ENCODE measurements around the gene NFIA. TPM values are rescaled to one million over a fixed set of nuclear protein-coding genes. Genes with fewer than 3 reads are reported as not detected.
"Not testable (repeated sequence)": the region's sequence is repeated elsewhere in the genome, so short reads cannot be mapped to it uniquely, and the experiment has no call there.

The NFIA gene
- total RNA-seq, 1 donor from 2014 or later = 12.4 TPM

DNA sequence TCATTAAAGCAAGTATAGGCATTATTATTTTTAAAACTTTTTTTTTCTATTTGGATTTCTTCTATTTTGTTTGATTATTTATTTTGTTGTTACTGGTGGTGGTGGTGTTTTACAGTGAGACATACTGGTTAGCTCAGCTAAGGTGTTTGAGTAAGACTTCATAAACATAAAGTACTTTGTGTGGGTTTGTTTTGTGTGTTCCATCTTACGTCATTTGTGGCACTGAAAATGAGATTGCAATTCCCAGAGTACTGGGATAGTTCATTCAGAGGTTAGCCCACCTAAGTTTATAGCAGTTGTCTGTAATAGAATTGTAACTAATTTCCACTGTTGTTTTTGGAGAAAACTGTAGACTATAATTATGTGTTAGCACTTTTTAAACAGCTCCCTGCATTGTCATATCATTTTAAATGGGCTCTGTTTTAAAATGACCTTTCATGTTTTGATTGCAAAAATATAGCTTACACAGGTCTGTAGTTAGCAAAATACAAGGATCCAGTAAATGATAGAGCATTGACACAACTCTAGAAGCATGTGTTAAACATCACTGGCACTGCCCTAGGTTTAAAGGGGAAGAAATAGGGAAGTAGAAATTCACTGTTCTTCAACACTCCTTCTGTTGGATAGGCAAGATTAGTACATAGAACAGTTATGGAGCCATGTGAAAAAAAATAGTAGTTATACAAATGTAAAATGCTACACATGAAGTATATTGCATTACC lies 171.7 kb downstream of the NFIA start:
- DNase-seq = no peak

- peak; percentile 41 for DNase-seq
These were observed 172.4 kb downstream of the NFIA start for GRCh38 chr1:61254634-61255357.

DNA sequence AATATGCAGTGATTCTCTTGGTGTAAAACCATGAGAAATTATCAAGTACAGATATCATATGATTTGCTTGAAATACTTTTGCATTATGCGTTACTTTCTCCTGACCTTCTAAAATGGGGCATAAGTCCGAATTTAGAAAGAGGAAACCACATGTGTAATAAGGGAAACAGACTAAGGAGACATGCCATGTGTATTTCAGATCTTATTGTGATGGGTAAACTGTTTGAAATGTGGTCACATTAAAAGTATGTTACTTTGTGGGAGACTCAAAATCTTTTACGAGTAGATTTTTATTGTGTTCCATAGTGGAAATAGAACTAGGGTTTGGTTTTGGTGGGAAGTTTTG lies 173.0 kb downstream of the NFIA start:
- DNase-seq = peak; percentile 40

GRCh38 chr1:61259379-61260148 lies 177.2 kb downstream of the NFIA start:
- no peak for DNase-seq

- DNase-seq = no peak
These were observed 177.8 kb downstream of the NFIA start for GRCh38 chr1:61260171-61260570.

DNA sequence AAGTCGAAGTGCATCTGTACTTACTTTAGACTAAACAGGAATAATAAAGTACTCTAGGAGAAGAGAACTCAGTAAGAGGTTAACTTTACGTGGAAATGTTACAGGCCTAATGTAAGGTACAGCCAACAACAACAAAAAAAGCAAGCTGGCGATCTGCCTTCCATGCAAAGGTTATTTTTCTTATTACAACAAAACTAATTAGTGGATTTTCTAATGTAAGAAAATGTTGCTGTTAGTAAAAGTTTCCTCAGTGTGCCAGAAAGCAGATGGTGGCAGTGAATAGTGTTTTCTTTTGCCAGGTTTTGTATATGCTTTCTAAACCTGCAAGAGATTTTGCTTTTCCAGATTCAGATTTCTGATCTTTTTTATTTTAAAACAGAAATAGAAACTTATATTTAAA lies 179.2 kb downstream of the NFIA start:
- DNase-seq = peak; percentile 17

DNA sequence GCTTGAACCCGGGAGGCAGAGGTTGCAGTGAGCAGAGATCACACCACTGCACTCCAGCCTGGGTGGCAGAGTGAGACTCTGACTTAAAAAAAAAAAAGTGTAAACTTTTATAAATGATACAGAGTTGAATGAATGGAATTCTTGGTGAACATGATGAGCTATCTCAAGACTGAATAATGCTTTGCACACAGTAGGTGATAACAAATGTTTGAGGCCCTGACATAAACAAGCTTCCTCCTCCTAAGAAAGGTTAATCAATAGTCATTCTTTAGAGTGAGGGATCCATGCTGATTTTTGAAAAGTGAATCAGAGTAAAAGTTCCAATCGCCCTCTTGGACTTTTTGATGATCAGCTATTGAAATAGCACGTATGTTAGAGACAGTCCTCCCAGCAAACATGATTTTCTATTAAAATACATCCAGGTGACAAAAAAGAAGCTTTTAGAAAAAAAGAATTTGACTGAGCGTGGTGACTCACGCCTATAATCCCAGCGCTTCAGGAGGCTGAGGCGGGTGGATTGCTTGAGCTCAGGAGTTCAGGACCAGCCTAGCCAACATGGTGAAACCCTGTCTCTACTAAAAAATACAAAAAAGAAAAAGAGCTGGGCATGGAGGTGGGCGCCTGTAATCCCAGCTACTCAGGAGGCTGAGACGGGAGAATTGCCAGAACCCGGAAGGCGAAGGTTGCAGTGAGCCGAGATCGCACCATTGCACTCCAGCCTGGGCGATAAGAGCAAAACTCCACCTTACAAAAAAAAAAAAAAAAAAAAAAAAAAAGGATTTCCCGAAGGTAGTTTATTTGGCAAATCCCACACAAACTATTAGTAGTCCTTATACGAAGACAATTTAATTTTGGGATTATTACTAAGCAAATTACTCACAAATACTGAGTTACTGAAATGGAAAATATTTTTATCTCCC lies 181.8 kb downstream of the NFIA start:
- DNase-seq = no peak

- DNase-seq = no peak
These were observed 182.5 kb downstream of the NFIA start for GRCh38 chr1:61264825-61265242.

- DNase-seq = no peak
These were observed 183.3 kb downstream of the NFIA start for GRCh38 chr1:61265665-61266064.

- no peak for DNase-seq
These were observed 184.4 kb downstream of the NFIA start for GRCh38 chr1:61266738-61267137.

- no peak for DNase-seq
These were observed 186.3 kb downstream of the NFIA start for GRCh38 chr1:61268546-61269240.

- no peak for DNase-seq
These were observed 187.2 kb downstream of the NFIA start for GRCh38 chr1:61269602-61270001.

- DNase-seq = no peak
These were observed 187.7 kb downstream of the NFIA start for GRCh38 chr1:61270107-61270506.

- no peak for DNase-seq
These were observed 188.5 kb downstream of the NFIA start for GRCh38 chr1:61270761-61271411.

GRCh38 chr1:61271412-61271789 lies 189.0 kb downstream of the NFIA start:
- DNase-seq = no peak

GRCh38 chr1:61273167-61273705 lies 190.9 kb downstream of the NFIA start:
- DNase-seq = no peak

DNA sequence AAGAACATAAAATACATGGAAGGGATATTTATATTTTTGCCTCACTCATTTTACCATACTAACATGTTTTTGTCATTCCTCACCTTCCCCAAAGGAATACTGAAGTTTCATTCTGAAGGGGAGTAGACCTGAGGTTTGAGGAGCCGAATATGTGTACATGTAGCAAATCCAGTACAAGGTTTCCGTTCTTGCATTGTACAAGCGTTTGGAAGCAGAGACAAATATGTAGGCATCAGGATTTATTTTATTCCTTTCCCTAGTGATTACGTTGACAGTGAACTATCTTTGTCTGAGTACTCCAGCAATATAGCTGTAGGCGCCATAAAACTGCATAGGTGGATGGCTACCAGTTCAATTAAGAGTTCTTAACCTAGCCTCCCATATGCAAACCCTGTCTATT lies 191.5 kb downstream of the NFIA start:
- no peak for DNase-seq

DNA sequence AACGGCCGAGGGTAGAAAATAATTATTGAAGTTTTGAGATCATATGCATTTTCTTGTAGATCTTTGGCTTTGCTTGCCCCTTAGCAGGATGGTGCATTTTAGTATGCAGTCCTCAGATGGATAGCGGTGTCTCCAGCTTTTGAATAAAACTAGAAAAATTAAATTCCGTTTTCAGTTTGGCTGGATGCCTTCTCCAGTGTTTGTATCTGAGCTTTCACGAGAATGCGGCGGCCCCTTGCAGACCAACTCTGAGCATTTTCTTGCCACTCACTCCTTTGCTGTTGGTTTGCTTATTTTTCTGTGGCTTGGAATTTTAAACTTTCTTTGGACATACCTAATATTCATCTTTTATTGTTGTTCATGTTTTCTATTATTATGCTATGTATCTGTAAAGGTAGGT lies 192.6 kb downstream of the NFIA start:
- no peak for DNase-seq

- DNase-seq = no peak
These were observed 193.9 kb downstream of the NFIA start for GRCh38 chr1:61276246-61276645.

GRCh38 chr1:61277121-61277690 lies 194.8 kb downstream of the NFIA start:
- no peak for DNase-seq

GRCh38 chr1:61278503-61278902 lies 196.1 kb downstream of the NFIA start:
- DNase-seq = not testable (repeated sequence)
